HepG2 (cell line): ENCODE data around the gene PANK4. TPM values are rescaled to one million over a fixed set of nuclear protein-coding genes. Genes with fewer than 3 reads are reported as not detected.

Experiments used
- ATRX ChIP-seq: sonication (generic); formaldehyde crosslinking; IDR thresholded peaks from 2 replicates; pipeline ENCODE4 v1.4.0; 2020; ENCODE audit warnings: missing genetic modification reagents, borderline replicate concordance
- DMAP1 ChIP-seq: IDR thresholded peaks from 2 replicates; pipeline ENCODE4 v1.6.1; 2016
- ETS1 ChIP-seq: sonication (generic); formaldehyde crosslinking; IDR thresholded peaks from 2 replicates; pipeline ENCODE4 v1.4.0; 2020; ENCODE audit warnings: missing genetic modification reagents
- ETV6 ChIP-seq: sonication (generic); formaldehyde crosslinking; conservative IDR thresholded peaks from 2 replicates; pipeline ENCODE4 v1.4.0; 2020; ENCODE audit warnings: missing genetic modification reagents
- GMEB2 ChIP-seq: IDR thresholded peaks from 2 replicates; pipeline ENCODE4 v1.6.1; 2016; ENCODE audit warnings: missing biosample characterization, missing genetic modification reagents, low read depth
- NAIF1 ChIP-seq: sonication (generic); formaldehyde crosslinking; IDR thresholded peaks from 2 replicates; pipeline ENCODE4 v1.5.0; 2020; ENCODE audit warnings: mild to moderate bottlenecking, missing genetic modification reagents, borderline replicate concordance
- NR2F6 ChIP-seq, 2 experiments: IDR thresholded peaks; 2 replicates each; pipeline ENCODE4 v1.6.1; 2016; ENCODE audit warnings: antibody characterized with exemption in 1 of 2, mild to moderate bottlenecking in 1 of 2
- ZBTB37 ChIP-seq: sonication (generic); formaldehyde crosslinking; IDR thresholded peaks from 2 replicates; pipeline ENCODE4 v1.4.0; 2020; ENCODE audit warnings: mild to moderate bottlenecking, missing genetic modification reagents
- ZNF569 ChIP-seq: sonication (generic); formaldehyde crosslinking; IDR thresholded peaks from 2 replicates; pipeline ENCODE4 v1.5.0; 2020; ENCODE audit warnings: mild to moderate bottlenecking, missing genetic modification reagents, moderate library complexity, borderline replicate concordance
- ZNF678 ChIP-seq: sonication (generic); formaldehyde crosslinking; IDR thresholded peaks from 2 replicates; pipeline ENCODE4 v1.4.0; 2020; ENCODE audit warnings: mild to moderate bottlenecking, missing genetic modification reagents
- polyA plus RNA-seq, 8 experiments: library from polyadenylated mRNA; depleted of rRNA in 3 of 8; stranded (reverse) in 7 of 8; unstranded in 1 of 8; fragments of >200 nt; fragmentation: Illumina TruSeq in 4 of 8; extraction: Trizol in 4 of 8; gene quantifications; 2 replicates each; pipeline versions ENCODE4 v1.2.1 to v1.2.3, GENCODE V29; 2011 to 2016; ENCODE audit warnings: low read depth in 4 of 8, missing spikeins in 1 of 8, mixed read lengths in 1 of 8; ENCODE audit not compliant: insufficient read depth in 1 of 8
- total RNA-seq, 5 experiments: library from RNA; depleted of rRNA; stranded (reverse); fragments of >200 nt; fragmentation: Illumina TruSeq; extraction: Trizol; gene quantifications; 2 replicates each; pipeline ENCODE4 v1.2.3, GENCODE V29; 2016; ENCODE audit warnings: low read depth in 1 of 5

PANK4 gene
- total and polyA plus RNA-seq, 2 of the 13 experiments (the other 11 are each of a cell fraction or from before 2014, with no cell fraction given) = 17.4 to 19.3 TPM

GRCh38 chr1:2528966-2529783, 2.8 kb upstream of the PANK4 start (continued):
- no peak for TF ChIP-seq ZBTB37
- no peak for TF ChIP-seq GMEB2 (CRISPR knock-in tag)
- no peak; the same call in 1 of the 2 replicates for TF ChIP-seq DMAP1 (CRISPR knock-in tag)
- TF ChIP-seq ATRX (CRISPR knock-in tag) = no peak
- no peak for TF ChIP-seq ZNF678
- TF ChIP-seq ETS1 (CRISPR knock-in tag) = no peak
- no peak for TF ChIP-seq ZNF569 (CRISPR knock-in tag)
- no peak for TF ChIP-seq NAIF1
- no peak for TF ChIP-seq ETV6 (CRISPR knock-in tag)
- TF ChIP-seq NR2F6 (IDR thresholded peaks at IDR 0.05) = no peak
- TF ChIP-seq NR2F6 (CRISPR knock-in tag; IDR thresholded peaks at IDR 0.05) = peak; percentile 21; the same call in 1 of the 2 replicates
